Activated CD8-positive, alpha-beta T cell treated with anti-CD3 and anti-CD28 coated beads for 36 hours (primary cell): ENCODE results near the gene RAB42. TPM values are rescaled to one million over a fixed set of nuclear protein-coding genes. Genes with fewer than 3 reads are reported as not detected.

ENCODE experiments used
- ATAC-seq: fragments of 200-7000 bp; cut with Tn5 transposase; one replicate; pipeline ENCODE4 v1.10.0; 2021; ENCODE audit warnings: mild to moderate bottlenecking, moderate library complexity
- CTCF ChIA-PET: fragments of 350-600 bp; sonication (Branson Sonifier 250); formaldehyde crosslinking; loops from one replicate; lab custom pipeline; 2021; ENCODE audit warnings: antibody characterized with exemption; lab: Charles Lee
- POLR2A ChIA-PET: fragments of 350-600 bp; sonication (Branson Sonifier 250); formaldehyde crosslinking; loops from one replicate; lab custom pipeline; 2021; ENCODE audit warnings: antibody characterized with exemption; lab: Charles Lee
- DNase-seq: peaks from one replicate; pipeline ENCODE4 v3.0.0-alpha.2; 2020
- H3K27ac Mint-ChIP-seq: one replicate; pipeline ENCODE4 v1.8.0; 2021; ENCODE audit warnings: mild to moderate bottlenecking, mixed read lengths
- H3K27me3 Mint-ChIP-seq: one replicate; pipeline ENCODE4 v1.8.0; 2021; ENCODE audit warnings: mixed read lengths
- H3K36me3 Mint-ChIP-seq: one replicate; pipeline ENCODE4 v1.8.0; 2021; ENCODE audit warnings: low read depth, mixed read lengths
- H3K4me1 Mint-ChIP-seq: one replicate; pipeline ENCODE4 v1.8.0; 2021; ENCODE audit warnings: low read depth, mixed read lengths
- H3K4me3 Mint-ChIP-seq: one replicate; pipeline ENCODE4 v1.8.0; 2021; ENCODE audit warnings: mild to moderate bottlenecking, moderate library complexity, mixed read lengths
- H3K9me3 Mint-ChIP-seq: one replicate; pipeline ENCODE4 v1.8.0; 2021; ENCODE audit warnings: mixed read lengths
- intact Hi-C: fragments of 100-400 bp; cut with micrococcal nuclease; formaldehyde crosslinking; loops from one replicate; pipeline ENCODE4 v1.10.0; 2022
- total RNA-seq, 2 experiments: library from RNA; stranded (reverse); gene quantifications; one replicate each; pipeline ENCODE4 v1.2.3, GENCODE V29; 2021
- TF ChIP-seq, protein P1 (sequence below): fragments of 200-600 bp; IDR thresholded peaks from one replicate; pipeline ENCODE4 v1.8.0; 2022; ENCODE audit warnings: antibody characterized with exemption, mild to moderate bottlenecking

The RAB42 gene
- total RNA-seq, 2 experiments from 2014 or later = not detected

DNA sequence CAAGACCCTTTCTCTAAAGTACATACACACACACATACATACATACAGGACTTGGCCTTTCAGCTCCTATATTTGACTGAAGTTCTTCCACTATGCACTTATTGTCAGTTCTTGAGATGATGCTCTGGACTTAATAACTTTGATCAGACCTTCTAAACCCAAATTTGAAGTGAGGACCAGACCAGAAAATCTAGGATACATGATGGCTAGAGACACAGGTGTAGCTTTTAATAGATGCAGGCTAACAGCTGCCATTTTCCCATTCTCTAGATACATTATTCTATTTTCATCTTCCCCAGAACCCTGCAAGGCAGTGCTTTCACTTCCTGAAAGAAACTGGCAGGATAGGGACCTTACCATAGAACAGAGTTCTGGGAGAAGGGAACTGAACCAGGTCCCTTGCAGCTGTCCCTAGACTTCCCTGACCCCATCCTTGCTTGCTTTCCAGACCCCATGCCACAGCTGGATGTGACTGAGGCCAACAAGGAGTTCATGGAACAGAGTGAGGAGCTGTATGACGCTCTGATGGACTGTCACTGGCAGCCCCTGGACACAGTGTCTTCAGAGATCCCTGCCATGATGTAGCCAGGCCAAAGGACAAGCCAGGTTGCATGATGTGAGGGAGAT is 14.9 kb upstream of the RAB42 start:
- peaks cover 47% of the 10 kb centered on the region for H3K36me3 Mint-ChIP-seq
- intact Hi-C loops = no loop called here
- CTCF ChIA-PET = interaction anchor here (1.1 to 6.2 kb wide), 2 partner anchors 24 to 168 kb away, joined by 4 to 30 read pairs; partner anchors contain the start of gene TRNAU1AP

GRCh38 chr1:28577738-28578536 is 14.1 kb upstream of the RAB42 start:
- Mint-ChIP-seq H3K4me3 (no peak overlapping the region), H3K27ac (peak overlapping the region; percentile 60), H3K9me3 (no peaks in the 10 kb centered on the region), H3K27me3 (no peaks in the 10 kb centered on the region), H3K36me3 (peaks cover 47% of the 10 kb centered on the region), H3K4me1 (peaks cover 20% of the 10 kb centered on the region)
- intact Hi-C loops = no loop called here
- TF ChIP-seq, protein P1, sequence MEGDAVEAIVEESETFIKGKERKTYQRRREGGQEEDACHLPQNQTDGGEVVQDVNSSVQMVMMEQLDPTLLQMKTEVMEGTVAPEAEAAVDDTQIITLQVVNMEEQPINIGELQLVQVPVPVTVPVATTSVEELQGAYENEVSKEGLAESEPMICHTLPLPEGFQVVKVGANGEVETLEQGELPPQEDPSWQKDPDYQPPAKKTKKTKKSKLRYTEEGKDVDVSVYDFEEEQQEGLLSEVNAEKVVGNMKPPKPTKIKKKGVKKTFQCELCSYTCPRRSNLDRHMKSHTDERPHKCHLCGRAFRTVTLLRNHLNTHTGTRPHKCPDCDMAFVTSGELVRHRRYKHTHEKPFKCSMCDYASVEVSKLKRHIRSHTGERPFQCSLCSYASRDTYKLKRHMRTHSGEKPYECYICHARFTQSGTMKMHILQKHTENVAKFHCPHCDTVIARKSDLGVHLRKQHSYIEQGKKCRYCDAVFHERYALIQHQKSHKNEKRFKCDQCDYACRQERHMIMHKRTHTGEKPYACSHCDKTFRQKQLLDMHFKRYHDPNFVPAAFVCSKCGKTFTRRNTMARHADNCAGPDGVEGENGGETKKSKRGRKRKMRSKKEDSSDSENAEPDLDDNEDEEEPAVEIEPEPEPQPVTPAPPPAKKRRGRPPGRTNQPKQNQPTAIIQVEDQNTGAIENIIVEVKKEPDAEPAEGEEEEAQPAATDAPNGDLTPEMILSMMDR = no peak
- ChIA-PET CTCF (interaction anchor here (1.1 to 6.2 kb wide), 2 partner anchors 24 to 169 kb away, joined by 4 to 30 read pairs; partner anchors contain the start of gene TRNAU1AP), POLR2A (interaction anchor here (1.0 to 10.5 kb wide), 11 partner anchors 8 to 249 kb away, joined by 3 to 315 read pairs (median 43); partner anchors contain the start of genes MED18, RAB42, RCC1 and RNU11)
- DNase-seq = no peak
- no peak for ATAC-seq

More for the DNA sequence above, 14.9 kb upstream of the RAB42 start:
- TF ChIP-seq, protein P1 = no peak
- ATAC-seq = no peak
- Mint-ChIP-seq H3K27ac (peak overlapping the region; percentile 60), H3K4me3 (no peak overlapping the region), H3K27me3 (no peaks in the 10 kb centered on the region), H3K4me1 (peaks cover 20% of the 10 kb centered on the region), H3K9me3 (no peaks in the 10 kb centered on the region)
- POLR2A ChIA-PET = interaction anchor here (0.7 to 10.5 kb wide), 11 partner anchors 7 to 249 kb away, joined by 3 to 315 read pairs (median 43); partner anchors contain the start of genes MED18, RAB42, RCC1 and RNU11
- DNase-seq = no peak

DNA sequence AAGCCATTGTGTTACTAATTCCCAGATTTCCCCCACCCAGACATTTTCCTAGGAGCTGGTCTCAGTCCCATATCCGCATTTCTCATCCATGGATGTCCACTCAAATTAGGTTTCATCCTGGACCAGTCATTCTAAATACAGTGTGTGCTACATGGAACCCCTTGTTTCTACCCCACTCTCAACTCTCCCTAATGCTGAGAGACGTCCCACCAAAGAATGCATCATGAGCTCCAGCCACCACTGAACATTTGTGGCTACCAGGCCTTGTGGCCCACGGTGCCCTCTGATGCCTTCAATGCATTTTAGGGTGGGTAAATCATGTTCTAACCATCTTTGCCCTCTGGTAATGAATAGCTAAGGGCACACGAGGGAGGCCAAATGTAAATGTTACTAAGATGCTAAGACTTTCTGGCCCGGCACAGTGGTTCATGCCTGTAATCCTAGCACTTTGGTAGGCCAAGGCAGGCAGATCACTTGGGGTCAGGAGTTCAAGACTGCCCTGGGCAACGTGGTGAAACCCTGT is 13.3 kb upstream of the RAB42 start:
- no peak for ATAC-seq
- H3K4me3 Mint-ChIP-seq = peak overlapping the region; percentile 100
- intact Hi-C loops = no loop called here
- no peak for DNase-seq
- H3K27me3 Mint-ChIP-seq = no peaks in the 10 kb centered on the region
- peak overlapping the region; percentile 85 for H3K27ac Mint-ChIP-seq
- peaks cover 46% of the 10 kb centered on the region for H3K36me3 Mint-ChIP-seq
- H3K9me3 Mint-ChIP-seq = no peaks in the 10 kb centered on the region
- CTCF ChIA-PET = interaction anchor here (1.0 to 6.2 kb wide), 4 partner anchors 12 to 298 kb away, joined by 3 to 30 read pairs (median 4); partner anchors contain the start of gene TRNAU1AP
- TF ChIP-seq, protein P1 = no peak
- POLR2A ChIA-PET = interaction anchor here (1.0 to 10.5 kb wide), 14 partner anchors 9 to 306 kb away, joined by 3 to 315 read pairs (median 25); partner anchors contain the start of genes MED18, RAB42, RCC1 and RNU11
- H3K4me1 Mint-ChIP-seq = peaks cover 22% of the 10 kb centered on the region

DNA sequence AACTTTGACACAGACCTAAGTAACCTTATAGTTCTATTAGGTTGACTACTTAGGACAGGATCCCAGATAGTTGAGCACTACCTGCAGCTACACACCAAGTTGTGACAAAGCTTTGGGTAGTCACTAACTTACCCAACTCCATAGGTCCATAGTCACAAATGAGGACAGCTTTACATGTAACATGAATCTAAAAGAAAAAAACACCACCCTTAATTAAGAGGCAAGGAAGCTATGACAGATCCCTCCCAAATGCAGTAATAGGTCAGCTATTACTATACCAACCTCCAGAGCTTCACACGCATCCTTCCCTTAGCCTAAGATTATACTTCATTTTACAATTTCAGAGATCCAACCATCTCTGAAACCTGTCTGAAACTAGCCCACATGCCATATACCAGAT is 12.7 kb upstream of the RAB42 start:
- Mint-ChIP-seq H3K27me3 (no peaks in the 10 kb centered on the region), H3K27ac (peak overlapping the region; percentile 92), H3K9me3 (no peaks in the 10 kb centered on the region), H3K36me3 (peaks cover 46% of the 10 kb centered on the region), H3K4me1 (peaks cover 22% of the 10 kb centered on the region), H3K4me3 (peak overlapping the region; percentile 100)
- TF ChIP-seq, protein P1 = no peak
- CTCF ChIA-PET = interaction anchor here (1.0 to 6.2 kb wide), 5 partner anchors 13 to 297 kb away, joined by 3 to 30 read pairs (median 4); partner anchors contain the start of gene TRNAU1AP
- ATAC-seq (no peak), DNase-seq (no peak)
- POLR2A ChIA-PET = interaction anchor here (0.5 to 10.5 kb wide), 15 partner anchors 10 to 342 kb away, joined by 3 to 315 read pairs (median 21); partner anchors contain the start of genes MED18, RAB42, RCC1 and RNU11
- intact Hi-C loops = no loop called here
